ENCODE results near the gene JAK1.
"Not testable (repeated sequence)": the region's sequence is repeated elsewhere in the genome, so short reads cannot be mapped to it uniquely, and the experiment has no call there.

JAK1 gene

DNA sequence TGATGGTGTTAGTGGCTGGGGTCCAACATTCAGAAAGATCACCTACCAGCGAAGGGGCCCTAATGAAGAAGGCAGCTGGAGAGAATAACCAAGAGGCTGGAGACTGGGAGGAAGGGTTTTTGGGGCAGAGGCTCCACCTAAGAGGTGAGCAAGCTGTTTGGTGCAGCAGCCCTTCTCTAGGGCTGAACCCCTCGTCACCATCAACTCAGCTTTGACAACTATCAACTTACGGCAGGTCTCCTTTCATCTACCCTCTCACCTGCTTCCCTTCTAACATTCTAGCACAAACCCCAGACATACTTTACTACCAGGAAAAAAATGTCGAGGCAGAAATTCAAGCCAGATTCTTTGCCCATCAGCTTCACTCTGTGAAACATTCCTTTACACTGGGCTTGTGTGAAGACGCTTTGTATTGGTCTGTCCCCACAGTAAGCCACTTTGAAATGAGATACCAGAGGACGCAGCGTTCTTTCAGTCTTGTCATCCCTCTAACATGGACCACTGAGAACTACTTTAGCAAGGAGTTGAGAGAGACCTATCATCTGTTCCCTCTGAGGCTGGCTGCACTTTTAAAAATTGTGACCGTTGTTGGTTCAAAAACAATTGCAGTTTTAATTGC is 136.8 kb downstream of the JAK1 start:
- DNase-seq: no peak

DNA sequence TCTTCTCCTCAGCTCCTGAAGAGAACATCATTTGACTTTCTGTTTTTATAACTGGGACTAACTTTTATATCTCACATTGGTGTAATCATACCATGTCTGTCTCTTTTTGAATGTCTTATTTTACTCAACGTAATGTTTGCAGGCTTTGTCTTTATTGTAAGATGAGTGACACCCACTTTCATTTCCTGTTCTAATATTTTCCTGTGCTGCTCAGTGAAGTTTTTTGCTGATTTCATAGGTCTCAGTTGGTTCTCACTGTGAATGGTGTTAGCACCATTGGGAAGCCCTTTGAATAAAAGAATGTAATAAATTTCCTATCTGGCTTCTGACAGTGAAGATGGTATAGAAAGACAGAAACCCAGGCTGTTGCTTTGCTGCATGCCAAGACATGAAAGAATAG is 137.5 kb downstream of the JAK1 start:
- no peak for DNase-seq

- no peak for DNase-seq
These were observed 139.4 kb downstream of the JAK1 start for GRCh38 chr1:64826991-64827390.

DNA sequence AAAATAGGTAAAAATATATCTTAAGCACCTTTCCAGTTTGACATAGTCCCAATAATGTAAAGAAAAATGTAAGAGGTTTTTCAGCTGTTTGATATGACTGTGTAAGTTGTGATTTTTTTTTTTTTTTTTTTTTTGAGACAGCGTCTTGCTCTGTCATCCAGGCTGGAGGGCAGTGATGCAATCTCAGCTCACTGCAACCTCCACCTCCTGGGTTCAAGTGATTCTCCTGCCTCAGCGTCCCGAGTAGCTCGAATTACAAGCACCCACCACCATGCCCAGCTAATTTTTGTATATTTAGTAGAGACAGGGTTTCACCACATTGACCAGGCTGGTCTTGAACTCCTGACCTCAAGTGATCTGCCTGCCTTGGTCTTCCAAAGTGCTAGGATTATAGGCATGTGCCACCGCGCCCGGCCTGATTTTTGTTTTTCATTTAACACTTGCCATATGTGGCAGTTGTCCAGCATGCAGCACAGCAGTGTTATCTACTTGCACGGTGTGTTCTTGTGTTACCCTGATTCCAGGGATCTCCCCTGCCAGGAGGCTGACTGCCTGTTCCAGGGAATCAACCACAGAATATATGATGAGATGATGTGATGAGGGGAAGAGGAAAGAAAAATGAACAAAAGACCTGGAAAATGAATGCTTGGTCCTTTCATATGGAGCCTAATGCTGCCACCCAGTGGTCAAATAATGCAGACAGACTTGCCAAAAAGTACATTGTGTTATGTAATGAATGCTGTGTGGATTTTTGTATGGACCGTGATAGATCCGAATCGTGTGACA is 142.5 kb downstream of the JAK1 start:
- no peak for DNase-seq

GRCh38 chr1:64822621-64823020 is 143.7 kb downstream of the JAK1 start:
- DNase-seq: no peak

GRCh38 chr1:64820572-64820971 is 145.8 kb downstream of the JAK1 start:
- not testable (repeated sequence) for DNase-seq

GRCh38 chr1:64817364-64817763 is 149.0 kb downstream of the JAK1 start:
- not testable (repeated sequence) for DNase-seq

GRCh38 chr1:64814427-64814826 is 151.9 kb downstream of the JAK1 start:
- DNase-seq: no peak

- DNase-seq: no peak
These were observed 155.2 kb downstream of the JAK1 start for GRCh38 chr1:64811131-64811530.

GRCh38 chr1:64810001-64810400 is 156.3 kb downstream of the JAK1 start:
- no peak for DNase-seq

DNA sequence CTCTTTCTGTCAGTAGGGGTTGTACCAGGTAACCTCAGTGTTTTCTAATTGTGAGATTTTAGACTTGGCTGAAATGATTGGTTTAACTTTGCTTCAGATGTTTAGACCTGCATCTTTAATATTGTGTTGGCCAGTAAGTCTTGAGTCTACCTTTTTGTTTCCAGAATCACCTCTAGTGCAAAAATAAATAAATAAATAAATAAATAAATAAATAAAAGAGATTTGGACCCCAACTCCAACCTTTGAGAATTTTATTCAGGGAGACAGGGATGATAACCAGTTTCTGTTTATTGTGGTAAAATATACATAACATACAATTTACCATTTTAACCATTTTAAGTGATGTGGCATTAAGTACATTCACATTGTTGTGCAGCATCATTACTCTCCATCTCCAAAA is 157.0 kb downstream of the JAK1 start:
- no peak for DNase-seq

DNA sequence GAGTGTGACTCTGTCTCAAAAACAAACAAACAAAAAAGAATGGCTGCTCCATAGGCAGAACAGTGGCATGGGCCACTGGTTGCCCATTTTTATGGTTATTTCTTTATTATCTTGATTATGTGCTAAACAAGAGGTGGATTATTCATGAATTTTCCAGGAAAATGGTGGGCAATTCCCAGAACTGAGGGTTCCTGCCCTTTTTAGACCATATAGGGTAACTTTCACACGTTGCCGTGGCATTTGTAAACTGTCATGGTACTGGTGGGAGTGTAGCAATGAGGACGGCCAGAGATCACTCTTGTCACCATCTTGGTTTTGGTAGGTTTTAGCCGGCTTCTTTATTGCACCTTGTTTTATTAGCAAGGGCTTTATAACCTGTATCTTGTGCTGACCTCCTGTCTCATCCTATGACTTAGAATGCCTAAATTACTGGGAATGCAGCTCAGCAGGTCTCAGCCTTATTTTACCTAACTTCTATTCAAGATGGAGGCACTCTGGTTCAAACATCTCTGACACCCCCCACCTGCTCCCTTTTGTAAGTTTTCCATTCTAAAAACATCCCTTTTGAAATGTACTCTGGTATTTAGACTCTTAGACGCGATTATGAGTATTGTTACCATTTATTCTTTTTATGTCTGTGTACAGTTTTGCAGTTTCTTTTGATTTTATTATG is 164.4 kb downstream of the JAK1 start:
- DNase-seq: no peak

DNA sequence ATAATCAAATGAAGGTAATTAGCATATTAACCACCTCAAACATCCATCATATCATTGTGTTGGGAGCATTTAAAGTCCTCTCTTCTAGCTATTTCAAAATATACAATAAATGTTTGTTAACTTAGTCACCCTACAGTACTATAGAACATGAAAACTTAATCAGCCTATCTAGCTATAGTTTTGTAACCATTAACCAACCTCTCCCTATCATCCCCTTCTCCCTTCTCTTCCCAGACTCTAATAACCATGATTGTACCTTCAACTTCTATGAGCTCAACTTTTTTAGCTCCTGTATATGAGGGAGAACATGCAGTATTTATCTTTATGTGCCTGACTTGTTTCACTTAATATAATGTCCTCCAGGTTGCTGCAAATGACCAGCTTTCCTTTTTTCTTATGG is 167.5 kb downstream of the JAK1 start:
- DNase-seq: no peak

DNA sequence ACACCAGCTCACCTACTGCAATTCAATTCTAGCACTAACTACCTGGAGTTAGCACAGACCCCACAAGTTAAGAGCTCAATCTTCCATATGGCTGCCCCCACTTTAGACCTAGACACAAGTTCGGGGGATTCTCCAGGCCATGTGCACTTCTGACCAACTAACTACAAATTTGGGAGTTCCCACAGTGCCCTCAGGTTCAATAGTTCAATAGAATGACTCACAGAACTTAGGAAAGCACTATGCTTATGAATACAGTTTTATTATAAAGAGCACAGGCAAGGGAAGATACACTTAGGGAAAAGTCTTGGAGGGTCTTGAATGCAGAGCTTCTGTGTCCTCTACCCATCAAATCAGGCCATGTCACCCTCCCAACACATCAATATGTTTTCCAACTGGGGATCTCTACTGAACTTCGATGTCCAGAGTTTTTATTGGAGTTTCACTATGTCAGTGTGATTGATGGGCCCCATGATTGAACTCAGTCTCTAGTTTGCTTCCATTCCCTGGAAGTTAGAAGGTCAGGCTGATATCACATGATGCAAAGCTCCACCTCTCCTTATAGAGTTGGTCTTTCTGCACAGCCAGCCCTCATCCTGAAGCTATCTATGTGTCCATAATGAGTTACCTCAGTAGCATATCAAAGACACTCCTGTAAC is 175.4 kb downstream of the JAK1 start:
- no peak for DNase-seq
